ENCODE results near the gene MLEC.

MLEC gene

DNA sequence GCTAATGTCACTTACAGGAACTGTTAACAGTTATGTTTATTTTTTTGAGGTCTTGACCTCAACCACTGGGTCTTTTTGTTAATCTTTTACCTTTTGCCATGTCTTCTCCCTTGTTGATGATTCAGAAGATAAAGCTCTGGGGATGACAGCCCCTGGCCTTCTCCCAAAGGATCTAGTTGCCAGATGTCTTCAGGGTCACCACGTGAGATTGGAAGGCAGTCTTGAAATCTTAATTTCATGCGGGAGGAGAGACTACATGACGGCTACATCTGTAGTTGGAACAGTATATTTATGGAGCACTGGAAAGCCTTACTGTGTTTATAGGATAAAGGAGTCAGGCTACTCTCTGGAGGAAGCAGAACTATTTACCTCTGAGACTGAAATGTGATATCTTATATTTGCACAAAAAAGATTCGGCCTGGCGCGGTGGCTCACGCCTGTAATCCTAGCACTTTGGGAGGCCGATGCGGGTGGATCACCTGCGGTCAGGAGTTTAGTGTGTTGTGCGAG, 5.6 kb downstream of the MLEC start:
- no peak for TF ChIP-seq POLR2A (IDR thresholded peaks at IDR 0.05; ENCODE audit: low read length)
- no peak for TF ChIP-seq GATA1 (IDR thresholded peaks at IDR 0.05; ENCODE audit: low read depth, low read length)
- no peak for DNase-seq

DNA sequence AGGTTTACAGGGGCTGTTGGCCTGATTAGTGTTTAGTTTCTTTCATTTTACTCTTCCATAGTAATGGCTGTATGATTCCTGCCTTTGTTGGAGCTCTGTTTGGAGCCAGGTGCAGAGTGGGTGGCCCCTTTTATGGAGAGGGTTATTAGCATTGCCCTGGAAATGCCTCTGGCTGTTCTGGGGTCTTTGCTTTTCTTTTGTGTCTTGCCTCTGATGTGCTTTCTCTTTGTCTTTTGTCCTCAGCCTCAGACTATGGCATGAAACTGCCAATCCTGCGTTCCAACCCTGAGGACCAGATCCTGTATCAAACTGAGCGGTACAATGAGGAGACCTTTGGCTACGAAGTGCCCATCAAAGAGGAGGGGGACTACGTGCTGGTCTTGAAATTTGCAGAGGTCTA, 6.9 kb downstream of the MLEC start:
- TF ChIP-seq GATA1 (IDR thresholded peaks at IDR 0.05; ENCODE audit: low read depth, low read length) (no peak), POLR2A (IDR thresholded peaks at IDR 0.05; ENCODE audit: low read length) (no peak)
- no peak for DNase-seq

DNA sequence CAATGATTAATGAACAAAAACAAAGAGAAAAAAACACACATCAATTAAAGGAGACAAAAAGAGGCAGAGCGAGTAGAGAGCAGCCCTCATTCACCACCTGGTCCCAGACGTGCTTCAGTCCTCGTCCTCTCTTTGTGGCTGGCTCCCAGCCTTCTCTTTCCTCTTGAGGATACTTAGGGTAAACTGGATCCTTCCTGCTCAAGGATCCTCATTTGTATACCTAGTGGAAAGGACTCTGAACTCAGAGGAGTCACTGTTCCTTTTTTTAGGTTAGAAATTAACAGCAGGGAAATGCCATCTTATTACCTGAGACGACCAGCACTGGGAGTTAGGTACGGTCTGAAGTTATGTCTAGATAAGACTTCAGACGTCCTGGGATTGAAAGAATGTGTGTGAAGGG, 9.7 kb downstream of the MLEC start:
- no peak for DNase-seq
- TF ChIP-seq GATA1 (IDR thresholded peaks at IDR 0.05; ENCODE audit: low read depth, low read length) (no peak), POLR2A (IDR thresholded peaks at IDR 0.05; ENCODE audit: low read length) (no peak)

DNA sequence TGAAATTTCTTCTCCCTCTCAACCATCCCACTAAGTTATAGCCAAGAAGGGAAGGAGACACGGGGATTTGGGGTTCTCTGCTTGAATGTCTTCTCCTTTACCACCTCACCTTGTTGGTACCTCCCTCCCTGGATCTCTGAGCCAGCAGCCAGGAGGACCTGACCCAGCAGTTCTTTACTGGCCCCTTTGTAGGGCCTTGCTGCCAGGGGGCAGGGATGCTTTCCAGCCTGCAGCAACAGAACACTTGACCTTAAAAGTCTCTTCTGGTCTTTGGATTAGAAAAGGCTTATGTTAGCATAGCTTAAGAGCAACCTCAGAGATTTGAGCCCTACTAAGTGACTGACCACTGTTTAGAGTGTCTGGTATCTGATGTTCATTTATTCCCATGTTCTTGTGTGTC, 10.4 kb downstream of the MLEC start:
- TF ChIP-seq GATA1 (IDR thresholded peaks at IDR 0.05; ENCODE audit: low read depth, low read length) (no peak), POLR2A (IDR thresholded peaks at IDR 0.05; ENCODE audit: low read length) (no peak)
- no peak for DNase-seq

DNA sequence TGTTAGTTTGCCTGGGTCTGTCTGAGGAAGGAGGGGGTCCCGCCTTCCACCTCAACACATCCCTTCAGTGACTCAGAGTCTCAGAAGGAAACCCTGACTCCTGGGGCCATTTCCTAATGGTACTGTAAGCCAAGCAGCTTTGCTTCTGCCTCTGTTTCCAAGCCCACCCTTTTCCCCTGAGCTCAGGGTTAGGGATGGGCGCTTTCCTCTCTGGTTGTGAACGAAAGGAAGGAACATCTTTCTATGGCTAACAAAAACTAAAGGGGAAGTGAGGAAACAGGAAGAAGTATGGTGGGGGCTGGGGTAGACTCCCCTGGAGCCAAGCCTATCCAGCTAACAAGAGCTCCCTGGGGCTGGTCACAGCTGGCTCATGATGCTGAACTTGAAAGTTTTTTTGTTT, 11.7 kb downstream of the MLEC start:
- TF ChIP-seq GATA1 (IDR thresholded peaks at IDR 0.05; ENCODE audit: low read depth, low read length) (no peak), POLR2A (IDR thresholded peaks at IDR 0.05; ENCODE audit: low read length) (no peak)
- DNase-seq: no peak

DNA sequence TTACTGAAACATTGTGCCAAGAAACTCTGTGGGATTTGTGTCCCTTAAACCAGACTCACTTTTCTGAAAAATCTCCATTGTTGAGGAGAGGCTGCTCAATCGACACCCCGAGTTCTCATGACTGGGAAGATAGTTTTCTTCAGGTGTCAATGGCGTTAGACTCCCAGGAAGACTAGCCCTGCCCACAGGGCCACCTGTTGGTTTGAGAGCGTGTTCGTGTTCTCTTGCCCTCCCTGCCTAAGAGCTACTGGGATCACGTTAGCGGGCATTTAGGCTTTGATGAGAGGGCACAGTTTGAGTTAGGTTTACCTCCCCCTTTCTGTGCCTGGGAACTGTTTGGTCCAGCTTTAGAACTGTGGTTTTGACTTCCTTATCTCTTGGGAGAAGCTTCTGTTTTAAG, 12.6 kb downstream of the MLEC start:
- TF ChIP-seq POLR2A (IDR thresholded peaks at IDR 0.05; ENCODE audit: low read length) (no peak), GATA1 (IDR thresholded peaks at IDR 0.05; ENCODE audit: low read depth, low read length) (no peak)
- DNase-seq: no peak

DNA sequence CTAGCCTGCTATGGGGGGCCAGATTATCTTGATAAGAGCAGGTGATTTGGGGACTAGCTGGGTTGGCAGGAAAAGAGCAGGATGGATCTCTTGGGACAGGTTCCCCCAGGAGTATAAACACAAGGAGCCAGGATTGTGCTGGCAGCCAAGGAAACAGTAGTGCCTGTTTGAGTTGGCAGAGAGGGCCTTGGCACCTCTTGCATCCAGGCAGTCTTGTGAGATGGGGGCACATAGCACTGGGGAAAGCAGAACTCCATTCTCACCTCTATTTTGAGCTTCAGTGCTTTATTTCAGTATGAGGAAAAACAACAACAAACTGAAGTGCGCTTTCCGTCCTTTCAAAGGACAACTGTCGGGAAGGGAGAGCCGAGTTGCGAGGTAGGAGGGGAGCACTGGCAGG, 13.9 kb downstream of the MLEC start:
- TF ChIP-seq POLR2A (IDR thresholded peaks at IDR 0.05; ENCODE audit: low read length) (no peak), GATA1 (IDR thresholded peaks at IDR 0.05; ENCODE audit: low read depth, low read length) (no peak)
- no peak for DNase-seq

DNA sequence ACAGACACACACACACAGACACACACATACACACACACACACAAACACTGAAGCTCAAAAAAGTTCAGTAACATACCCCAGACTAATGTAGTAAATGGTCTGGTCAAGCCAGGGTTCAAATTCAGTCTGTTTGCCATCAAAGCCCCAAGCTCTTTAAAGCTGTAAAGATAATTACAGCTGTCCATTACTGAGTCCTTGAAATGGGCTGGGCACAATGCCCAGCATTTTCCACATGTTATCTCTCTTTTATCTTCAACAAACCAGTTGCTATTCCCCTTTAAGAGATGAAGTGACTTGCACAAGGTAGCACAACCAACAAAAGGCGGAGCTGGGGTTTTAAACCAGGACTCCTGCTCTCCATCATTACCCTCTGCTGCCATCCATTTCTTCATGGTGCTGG, 15.7 kb downstream of the MLEC start:
- DNase-seq: peak; percentile 48 to 66
- TF ChIP-seq POLR2A (IDR thresholded peaks at IDR 0.05; ENCODE audit: low read length): no peak
- TF ChIP-seq GATA1 (IDR thresholded peaks at IDR 0.05; ENCODE audit: low read depth, low read length): no peak

DNA sequence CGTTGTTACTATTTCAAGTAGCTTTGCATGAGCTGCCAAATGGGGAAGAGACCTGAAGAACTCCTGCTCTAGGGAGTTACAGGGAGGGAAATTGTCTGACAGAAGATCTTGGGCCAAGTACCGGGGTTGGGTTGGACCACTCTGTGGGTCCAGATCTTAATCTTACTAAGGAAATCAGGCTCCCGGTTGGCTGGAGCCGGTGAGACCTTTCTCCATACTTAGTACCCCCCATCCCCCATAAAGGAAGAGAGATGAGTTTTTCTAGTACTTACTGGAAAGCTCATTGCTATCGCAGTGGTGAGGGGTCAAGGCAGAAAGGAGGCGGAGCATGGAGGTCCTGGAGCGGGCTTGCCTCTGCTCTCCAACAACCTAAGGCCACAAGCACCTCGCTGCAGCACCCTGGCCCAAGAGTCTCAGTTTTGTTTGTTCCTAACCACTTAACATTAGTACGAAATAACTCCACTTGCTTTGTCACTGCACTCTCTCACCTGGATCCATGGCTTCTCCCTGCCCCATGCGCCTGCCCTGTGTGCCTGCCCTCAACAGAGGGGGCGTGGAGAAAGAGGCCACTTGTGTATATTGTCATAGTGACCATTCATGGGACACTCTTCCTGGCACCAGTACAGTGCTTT, 16.5 kb downstream of the MLEC start:
- no peak for TF ChIP-seq GATA1 (IDR thresholded peaks at IDR 0.05; ENCODE audit: low read depth, low read length)
- TF ChIP-seq POLR2A (IDR thresholded peaks at IDR 0.05; ENCODE audit: low read length): no peak
- no peak for DNase-seq

DNA sequence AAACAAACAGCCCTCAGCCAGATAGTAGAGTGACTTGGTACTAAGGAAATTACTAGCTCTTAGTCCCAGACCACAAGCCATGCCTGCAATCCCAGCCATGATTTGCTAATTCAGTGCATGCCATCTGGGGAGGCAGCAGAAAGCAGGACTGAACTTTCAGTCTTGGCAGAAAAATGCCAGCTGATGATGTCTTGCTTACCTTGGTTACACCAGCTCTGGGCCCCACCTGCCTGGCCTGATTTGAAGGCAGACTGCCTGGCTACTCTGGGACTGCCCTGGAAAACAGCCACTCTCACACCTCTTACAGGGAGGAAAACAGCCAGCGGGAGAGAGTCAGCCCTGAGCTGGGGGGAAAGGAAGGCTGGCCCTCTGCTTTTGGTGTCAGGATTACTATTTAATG, 18.7 kb downstream of the MLEC start:
- no peak for DNase-seq
- TF ChIP-seq POLR2A (IDR thresholded peaks at IDR 0.05; ENCODE audit: low read length) (no peak), GATA1 (IDR thresholded peaks at IDR 0.05; ENCODE audit: low read depth, low read length) (no peak)

DNA sequence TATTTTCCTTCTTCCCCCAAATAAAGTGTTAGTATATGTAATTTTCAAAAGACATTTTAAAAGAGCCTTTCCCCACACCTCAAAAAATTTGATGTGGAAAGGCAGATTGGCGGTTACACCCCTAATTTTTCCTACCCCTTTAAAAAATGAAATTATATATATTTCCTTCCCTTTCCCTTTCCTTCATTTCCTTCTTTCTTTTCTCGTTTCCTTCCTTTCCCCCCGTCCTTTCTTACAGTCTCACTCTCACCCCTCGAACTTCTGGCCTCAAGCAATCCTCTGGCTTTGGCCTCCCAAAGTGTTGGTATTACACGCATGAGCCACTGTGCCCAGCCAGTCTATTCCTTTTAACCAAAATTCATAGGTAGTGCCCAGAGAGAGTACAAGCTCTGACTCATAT, 19.1 kb downstream of the MLEC start:
- no peak for TF ChIP-seq POLR2A (IDR thresholded peaks at IDR 0.05; ENCODE audit: low read length)
- TF ChIP-seq GATA1 (IDR thresholded peaks at IDR 0.05; ENCODE audit: low read depth, low read length): no peak
- DNase-seq: no peak

DNA sequence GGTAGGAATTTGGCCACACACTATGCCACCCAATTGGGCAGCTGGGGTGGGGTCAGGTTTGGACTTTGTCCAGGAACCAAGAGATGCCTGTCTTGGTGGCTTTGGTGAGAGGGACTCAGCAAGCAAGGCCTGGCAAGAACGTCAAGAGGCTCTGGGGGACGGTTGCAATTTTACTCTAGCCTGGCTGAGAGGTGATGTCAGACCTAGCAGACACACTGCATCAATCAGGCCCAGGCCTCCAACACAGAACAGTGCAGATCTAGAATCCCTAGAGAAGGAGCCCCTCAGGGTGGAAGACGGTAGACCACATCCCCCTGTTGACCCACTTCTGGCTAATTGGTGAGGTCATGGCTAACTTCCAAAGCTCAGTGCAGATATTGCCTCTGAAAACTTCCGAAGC, 21.7 kb downstream of the MLEC start:
- DNase-seq: no peak
- TF ChIP-seq POLR2A (IDR thresholded peaks at IDR 0.05; ENCODE audit: low read length) (no peak), GATA1 (IDR thresholded peaks at IDR 0.05; ENCODE audit: low read depth, low read length) (no peak)

DNA sequence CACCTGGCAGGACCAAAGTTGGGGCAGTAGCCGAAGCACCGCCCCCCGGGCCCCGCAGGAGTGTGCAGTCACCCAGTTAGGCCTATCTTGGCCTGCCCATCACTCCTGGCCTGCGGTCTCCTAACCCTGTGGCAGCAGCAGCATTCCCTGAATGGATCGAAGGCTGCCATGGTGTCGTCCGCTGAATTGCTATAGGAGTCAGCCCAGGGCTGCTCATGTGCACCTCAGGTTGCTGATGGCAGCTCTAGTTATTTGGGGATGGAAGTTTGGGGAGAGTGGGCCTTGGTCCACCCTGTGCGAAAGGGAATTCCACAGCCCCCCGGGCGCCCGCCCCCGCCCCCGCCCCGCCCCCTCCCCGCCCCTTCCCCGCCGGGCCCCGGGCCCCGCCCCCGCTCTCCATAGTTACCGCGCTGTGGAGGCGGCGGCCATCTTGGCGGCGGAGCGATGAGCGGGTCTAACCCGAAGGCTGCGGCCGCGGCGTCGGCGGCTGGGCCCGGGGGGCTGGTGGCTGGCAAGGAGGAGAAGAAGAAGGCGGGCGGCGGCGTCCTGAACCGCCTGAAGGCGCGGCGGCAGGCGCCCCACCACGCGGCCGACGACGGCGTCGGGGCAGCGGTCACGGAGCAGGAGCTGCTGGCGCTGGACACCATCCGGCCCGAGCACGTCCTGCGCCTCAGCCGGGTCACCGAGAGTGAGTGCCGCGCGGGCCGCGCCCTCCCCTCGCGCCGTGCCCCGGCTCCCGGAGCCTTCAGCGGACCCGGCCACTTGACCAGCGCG, 23.3 kb downstream of the MLEC start, which contains the start of gene UNC119B:
UNC119B (plus strand) TSS at position 428 of the 774 bp plus-strand sequence; CDS start at position 445, 17 bp downstream.
- peak; percentile 68 to 79 for DNase-seq
- TF ChIP-seq GATA1 (IDR thresholded peaks at IDR 0.05; ENCODE audit: low read depth, low read length): no peak
- TF ChIP-seq POLR2A (IDR thresholded peaks at IDR 0.05; ENCODE audit: low read length): peak; percentile 27

DNA sequence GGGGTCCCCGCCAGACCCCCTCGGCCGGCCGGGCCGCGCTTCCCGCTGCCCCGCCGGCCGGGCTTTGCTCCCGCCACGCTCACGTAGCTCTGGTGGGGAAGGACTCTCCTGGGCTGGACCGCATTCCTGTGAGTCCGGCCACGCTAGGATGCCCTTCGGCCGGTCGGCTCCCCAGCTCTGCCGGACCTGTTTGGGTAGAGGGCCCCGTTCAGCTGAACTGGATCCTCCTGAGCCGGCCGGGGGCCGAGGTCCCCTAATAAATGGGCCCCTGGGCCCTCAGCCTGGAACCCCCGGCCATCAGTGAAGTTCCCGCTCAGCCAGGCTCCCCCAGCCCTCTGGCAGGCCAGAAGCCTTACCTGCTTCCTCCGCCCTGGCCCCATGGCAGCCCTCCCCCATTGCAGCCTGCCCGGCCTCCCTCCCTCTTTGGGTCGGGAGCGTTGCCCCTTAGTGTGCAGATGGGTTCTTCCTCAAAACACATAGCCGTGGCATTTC, 23.9 kb downstream of the MLEC start:
- TF ChIP-seq POLR2A (IDR thresholded peaks at IDR 0.05; ENCODE audit: low read length): no peak
- TF ChIP-seq GATA1 (IDR thresholded peaks at IDR 0.05; ENCODE audit: low read depth, low read length): no peak
- DNase-seq: peak; percentile 32 to 39

DNA sequence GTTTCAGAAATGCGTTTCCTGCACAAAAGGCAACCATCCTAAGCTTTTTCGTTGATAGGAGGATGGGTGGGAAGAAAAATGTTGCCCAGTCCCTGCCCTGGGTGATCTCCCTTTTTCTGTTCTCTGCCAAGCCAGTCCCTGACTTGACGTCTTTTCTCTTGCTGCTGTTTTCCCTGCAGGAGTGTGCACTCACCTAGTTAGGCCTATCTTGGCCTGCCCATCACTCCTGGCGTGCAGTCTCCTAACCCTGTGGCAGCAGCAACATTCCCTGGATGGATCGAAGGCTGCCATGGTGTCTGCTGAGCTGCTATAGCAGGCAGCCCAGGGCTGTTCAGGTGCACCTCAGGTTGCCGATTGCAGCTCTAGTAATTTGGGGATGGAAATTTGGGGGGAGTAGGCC, 24.5 kb downstream of the MLEC start:
- DNase-seq: no peak
- TF ChIP-seq GATA1 (IDR thresholded peaks at IDR 0.05; ENCODE audit: low read depth, low read length): no peak
